ENCODE measurements around the gene TMEM200A. TPM values are rescaled to one million over a fixed set of nuclear protein-coding genes. Genes with fewer than 3 reads are reported as not detected.

TMEM200A gene
- total and polyA plus RNA-seq, 10 of the 15 experiments (the other 5 are each of a cell fraction or from before 2014, with no cell fraction given), result 5.5 to 12.4 (median 9.6) TPM

GRCh38 chr6:130482645-130483390, 117.0 kb downstream of the TMEM200A start:
- Histone ChIP-seq H3K36me3 (ENCODE audit: control insufficient read depth in 2 of 2, insufficient read depth in 2 of 2, low read length in 1 of 2) (no peaks in the 10 kb centered on the region), H3K4me1 (ENCODE audit: control insufficient read depth, insufficient read depth, low read length) (no peaks in the 10 kb centered on the region), H3K79me2 (ENCODE audit: control insufficient read depth, insufficient read depth, low read length) (no peaks in the 10 kb centered on the region), H4K20me1 (ENCODE audit: control insufficient read depth, insufficient read depth) (no peaks in the 10 kb centered on the region), H3K9ac (ENCODE audit: control insufficient read depth, insufficient read depth, low read length) (no peak overlapping the region), H3K27ac (ENCODE audit: control insufficient read depth, insufficient read depth) (no peak overlapping the region), H3K9me3 (replicated peaks; ENCODE audit: control insufficient read depth, insufficient read depth, low read length) (no peaks in the 10 kb centered on the region), H3K27me3 (replicated peaks in 1 of 2; ENCODE audit: control insufficient read depth in 2 of 2, insufficient read depth in 2 of 2, low read length in 1 of 2) (no peaks in the 10 kb centered on the region), H3K4me3 (no peak overlapping the region), H3K4me2 (ENCODE audit: control insufficient read depth, insufficient read depth) (no peak overlapping the region), H2AFZ (ENCODE audit: control insufficient read depth, low read depth, low read length) (no peak overlapping the region)
- intact Hi-C loops (cut with micrococcal nuclease; ENCODE audit: unreplicated experiment), result no loop called here
- in situ Hi-C loops (cut with MboI), result no loop called here
- TF ChIP-seq BCL3 (IDR thresholded peaks at IDR 0.05; ENCODE audit: borderline replicate concordance, insufficient read depth, low read depth, low read length, poor library complexity, severe bottlenecking), result no peak
- TF ChIP-seq RAD51 (IDR thresholded peaks at IDR 0.05), result no peak
- no peak for TF ChIP-seq PAX5 (IDR thresholded peaks at IDR 0.05; ENCODE audit: borderline replicate concordance, low read depth, low read length)
- TF ChIP-seq ZBTB4 (CRISPR knock-in tag; IDR thresholded peaks at IDR 0.05), result no peak
- TF ChIP-seq POU2F2 (IDR thresholded peaks at IDR 0.05; ENCODE audit: borderline replicate concordance, low read depth, low read length), result no peak
- no peak for TF ChIP-seq BMI1 (IDR thresholded peaks at IDR 0.05; ENCODE audit: borderline replicate concordance)
- TF ChIP-seq ELK1 (IDR thresholded peaks at IDR 0.05; ENCODE audit: low read depth, low read length), result no peak
- no peak for TF ChIP-seq MEF2B (IDR thresholded peaks at IDR 0.05; ENCODE audit: partially characterized antibody, poor library complexity, severe bottlenecking)
- no peak for TF ChIP-seq ZBTB33 (IDR thresholded peaks at IDR 0.05)
- no peak for TF ChIP-seq TAF1 (IDR thresholded peaks at IDR 0.05; ENCODE audit: borderline replicate concordance, low read depth, low read length)
- TF ChIP-seq YY1 (IDR thresholded peaks at IDR 0.05; ENCODE audit: low read depth, low read length), result no peak
- TF ChIP-seq ZNF384 (IDR thresholded peaks at IDR 0.05; ENCODE audit: borderline replicate concordance, low read depth, low read length), result no peak
- TF ChIP-seq TBL1XR1 (IDR thresholded peaks at IDR 0.05; ENCODE audit: low read depth, low read length), result no peak
- FAIRE-seq, result no peak
- BruUV-seq (replicated peaks), result no TSS peak
- 47% methylated on average over 5 of the region's 5 CpGs for WGBS (ENCODE audit: insufficient coverage, insufficient replicate concordance, low lambda C conversion rate, missing lambda C conversion rate)
- ATAC-seq, result no peak
- DNase-seq (ENCODE audit: low read depth, low spot score), result no peak
- CTCF ChIA-PET, result no interaction called here
- SMC1A ChIA-PET (ENCODE audit: uncharacterized antibody, unreplicated experiment), result interaction anchor here (0.6 to 1.0 kb wide), 2 partner anchors 8 to 94 kb away, joined by 3 read pairs; no protein-coding TSS in a partner anchor
- RAD21 ChIA-PET (ENCODE audit: unreplicated experiment), result no interaction called here
- POLR2A ChIA-PET, result no interaction called here
